Stimulated activated CD4-positive, alpha-beta T cell treated with anti-CD3 and anti-CD28 coated beads, Interleukin-12 subunit alpha, Interleukin-12 subunit beta, amount 100 ng/mL, for 24 hours (primary cell): Measurements from ENCODE around the gene NMBR.
A peak's percentile ranks its signal among the peaks of the same experiment; 100 is the strongest.
"Not testable (repeated sequence)": the region's sequence is repeated elsewhere in the genome, so short reads cannot be mapped to it uniquely, and the experiment has no call there.

ENCODE experiments used
- DNase-seq, 2 experiments: peaks; one replicate each; pipeline ENCODE4 v3.0.0-alpha.2; 2020; ENCODE audit warnings: low read depth in 2 of 2

Gene NMBR

DNA sequence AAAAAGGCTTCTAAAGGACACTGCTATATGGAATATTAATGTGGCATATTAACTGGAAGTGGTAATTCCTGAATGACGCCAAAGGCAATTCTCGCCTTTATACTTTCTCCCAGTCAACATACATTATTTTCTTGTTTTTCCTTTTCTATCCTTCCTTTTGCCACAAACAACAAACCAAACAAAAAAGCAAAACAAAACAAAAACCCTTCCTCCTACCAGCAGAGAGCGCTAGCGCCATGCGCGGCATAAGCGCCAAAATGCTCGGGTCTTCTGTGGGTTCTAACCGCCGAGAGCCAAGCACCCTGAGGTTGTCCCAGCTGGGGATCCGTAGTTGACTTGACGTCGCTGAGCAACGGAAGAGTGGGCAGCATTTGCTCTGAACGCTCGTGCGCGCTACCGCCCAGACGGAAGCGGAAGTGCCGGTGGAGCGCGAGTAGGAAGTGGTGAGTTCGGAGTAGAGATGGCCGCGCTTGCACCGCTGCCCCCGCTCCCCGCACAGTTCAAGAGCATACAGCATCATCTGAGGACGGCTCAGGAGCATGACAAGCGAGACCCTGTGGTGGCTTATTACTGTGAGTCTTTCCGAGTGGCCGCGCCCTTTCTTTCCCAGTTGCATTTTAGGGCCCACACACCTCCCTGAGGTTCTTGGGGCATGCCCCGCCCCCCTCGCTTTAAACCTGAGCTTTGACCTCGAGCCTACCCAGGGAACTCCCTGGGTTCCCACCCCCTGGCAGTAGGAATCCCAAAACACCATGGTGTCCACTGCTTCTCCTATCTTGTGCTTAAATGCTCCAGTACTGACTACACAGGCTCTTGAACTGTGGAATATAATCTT, at the start of gene NMBR, which contains the start of gene VTA1:
Gene NMBR (minus strand): TSS at position 295 of the 835 bp plus-strand sequence. CDS start 58,464 bp downstream, outside the sequence.
Gene VTA1 (plus strand): TSS at position 436 of the 835 bp plus-strand sequence. CDS start 25 bp downstream, at position 461.
- peak; percentile 94 for DNase-seq

- no peak for DNase-seq
Observed at GRCh38 chr6:142195862-142196541, 49.1 kb upstream of the NMBR start.

- no peak for DNase-seq
Observed at GRCh38 chr6:142193621-142194020, 46.7 kb upstream of the NMBR start.

DNA sequence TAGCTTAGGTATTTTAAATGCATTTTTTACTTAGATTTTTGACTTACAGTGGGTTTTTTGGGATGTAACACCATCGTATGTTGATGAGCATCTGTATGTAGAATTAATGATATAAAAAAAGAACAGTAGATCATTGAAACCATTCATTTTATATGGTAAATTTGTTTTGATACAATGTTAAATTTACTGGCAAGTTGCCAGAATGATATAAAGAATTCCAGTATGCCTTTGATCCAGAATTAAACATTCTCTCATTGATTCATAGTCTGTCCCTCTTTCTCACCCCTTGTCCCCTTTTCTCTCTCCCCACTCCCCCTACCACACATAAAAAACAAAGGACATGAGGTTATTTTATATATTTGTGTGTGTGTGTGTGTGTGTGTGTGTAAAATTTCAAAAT, 45.4 kb upstream of the NMBR start:
- no peak for DNase-seq

DNA sequence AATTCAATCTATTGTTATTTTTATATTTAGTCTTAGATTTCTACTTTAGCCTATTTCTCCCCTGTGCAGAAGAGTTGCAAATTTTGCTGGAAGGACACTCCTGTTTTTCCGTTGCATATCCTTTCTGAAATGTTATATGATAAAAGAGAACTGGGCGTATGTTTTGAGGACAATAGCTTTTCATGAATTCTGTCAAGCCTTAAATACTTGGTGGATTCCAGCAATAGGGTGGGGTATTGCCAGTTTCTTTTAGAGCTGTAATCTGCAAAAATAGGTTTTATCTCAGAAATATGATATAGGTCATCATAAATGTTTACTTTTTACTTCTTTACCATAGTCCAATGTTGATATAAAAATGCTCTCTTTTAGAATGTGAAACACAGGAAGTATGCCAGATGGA, 42.1 kb upstream of the NMBR start:
- DNase-seq = no peak

- not testable (repeated sequence) for DNase-seq
Observed at GRCh38 chr6:142188341-142188740, 41.4 kb upstream of the NMBR start.

GRCh38 chr6:142187209-142187608, 40.3 kb upstream of the NMBR start:
- DNase-seq = no peak

GRCh38 chr6:142185641-142186040, 38.7 kb upstream of the NMBR start:
- DNase-seq = no peak

DNA sequence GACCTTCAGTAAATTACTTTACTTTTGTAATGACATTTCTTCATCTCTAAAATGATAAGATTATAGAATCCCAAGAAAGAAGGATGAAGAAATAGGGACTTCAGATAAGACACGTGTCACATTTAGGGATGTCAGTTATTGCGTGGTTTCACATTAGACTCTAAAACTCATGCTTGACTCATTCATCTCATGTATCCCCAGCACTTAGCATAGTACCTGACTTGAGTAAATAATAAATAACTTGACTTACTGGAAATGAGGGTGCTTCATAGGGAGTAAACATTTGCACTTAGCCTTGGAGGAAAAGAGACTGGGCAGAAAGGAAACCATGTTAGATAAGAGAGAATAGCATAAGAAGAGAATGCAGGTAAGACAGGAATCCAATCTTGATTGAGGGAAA, 37.4 kb upstream of the NMBR start:
- DNase-seq = no peak

DNA sequence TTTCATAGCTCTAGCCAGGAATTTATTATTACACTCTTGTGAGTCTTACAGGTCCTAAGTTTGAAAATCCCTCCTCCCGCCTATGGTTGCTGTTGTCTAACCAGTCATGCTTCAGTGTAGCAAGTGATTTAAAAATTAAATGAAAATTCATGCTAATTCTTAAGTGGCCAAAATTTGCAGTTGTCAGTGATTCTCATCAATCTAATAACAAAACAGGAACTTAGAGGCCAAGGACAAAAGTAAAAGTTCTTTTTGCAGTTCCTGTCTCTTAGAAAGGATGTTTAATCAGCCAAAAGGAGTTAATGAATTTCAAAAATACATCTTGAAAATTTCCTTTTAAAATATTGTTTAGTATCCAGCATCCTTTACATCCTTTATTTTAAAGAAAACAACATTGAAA, 36.4 kb upstream of the NMBR start:
- no peak for DNase-seq

DNA sequence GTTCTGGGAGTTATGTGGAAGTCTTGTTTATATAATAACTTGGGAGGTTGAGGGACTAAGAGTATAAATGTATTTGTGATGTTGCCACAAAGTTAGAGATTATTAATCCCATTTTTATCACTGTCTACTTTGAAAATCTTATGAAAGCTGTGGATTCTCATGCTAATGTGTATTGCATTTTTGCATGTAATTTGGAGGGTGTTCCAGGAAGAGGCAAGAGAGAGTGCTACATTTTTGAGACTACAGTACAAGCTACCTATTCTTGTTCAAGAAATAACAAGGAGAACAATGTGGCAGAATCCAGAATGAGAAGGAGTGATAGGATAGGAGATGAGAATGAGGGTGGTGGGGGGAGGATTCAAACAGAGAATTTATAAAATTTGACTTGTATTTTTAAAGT, 35.1 kb upstream of the NMBR start:
- DNase-seq = no peak

GRCh38 chr6:142178129-142178528, 31.2 kb upstream of the NMBR start:
- no peak for DNase-seq

GRCh38 chr6:142174703-142175102, 27.8 kb upstream of the NMBR start:
- no peak for DNase-seq

- no peak for DNase-seq
Observed at GRCh38 chr6:142173980-142174379, 27.1 kb upstream of the NMBR start.

DNA sequence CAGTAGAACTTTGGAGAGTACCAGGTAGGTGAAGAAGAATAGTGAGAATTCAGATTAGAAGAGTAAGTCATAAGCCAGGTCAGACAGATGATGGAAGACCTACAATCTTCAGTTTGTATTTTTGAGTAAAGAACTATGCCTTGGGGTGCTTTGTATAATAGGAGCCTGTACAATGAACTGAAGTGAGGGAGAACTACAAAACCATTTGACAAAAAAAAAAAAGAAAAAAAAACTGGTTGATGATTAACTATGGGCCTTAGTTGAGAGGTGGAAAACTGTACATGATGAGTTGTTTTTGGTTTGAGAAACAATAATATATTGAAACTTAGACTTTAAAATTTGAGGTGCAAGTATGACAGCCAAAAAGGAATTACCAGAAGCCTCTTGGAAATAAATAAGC, 25.8 kb upstream of the NMBR start:
- DNase-seq = no peak

- DNase-seq = no peak
Observed at GRCh38 chr6:142171351-142171750, 24.4 kb upstream of the NMBR start.

DNA sequence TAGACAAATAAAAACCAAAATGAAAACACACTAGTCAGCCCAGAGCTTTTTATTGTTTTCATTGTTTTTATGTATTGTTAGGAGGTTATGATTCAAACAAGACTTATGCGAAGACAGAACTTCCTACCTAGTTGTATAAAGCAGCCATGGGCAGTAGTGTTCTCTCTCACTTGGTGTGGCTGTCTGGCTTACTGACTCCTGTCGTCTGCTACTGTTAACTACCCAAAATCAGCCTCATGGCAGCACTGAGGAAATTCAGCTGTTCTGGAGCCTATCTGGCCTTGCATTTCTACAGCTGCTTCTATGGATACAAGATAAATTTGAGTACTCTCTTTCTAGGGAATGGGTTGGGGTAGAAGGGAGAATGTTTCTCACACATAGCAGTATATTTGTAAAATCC, 20.6 kb upstream of the NMBR start:
- DNase-seq = no peak

DNA sequence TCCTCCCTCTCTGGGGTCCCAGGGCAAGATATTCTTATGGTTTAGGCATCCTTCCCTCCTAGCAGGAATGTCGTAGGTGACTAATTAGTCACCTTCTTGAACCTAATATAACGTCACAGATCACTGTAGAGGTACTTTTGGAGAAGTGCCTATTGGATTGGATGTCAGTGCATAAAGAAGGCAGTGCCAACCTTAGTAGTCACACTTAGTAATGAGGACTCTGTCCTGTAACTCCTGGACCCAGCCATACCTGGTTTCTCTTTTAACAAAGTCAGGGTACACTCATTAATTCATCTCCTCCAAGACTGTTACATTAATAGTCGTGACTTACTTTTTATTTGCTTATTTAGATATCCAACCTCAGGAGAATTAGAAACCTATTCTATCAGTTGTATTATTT, 20.1 kb upstream of the NMBR start:
- DNase-seq = no peak

GRCh38 chr6:142165227-142165626, 18.3 kb upstream of the NMBR start:
- no peak for DNase-seq

DNA sequence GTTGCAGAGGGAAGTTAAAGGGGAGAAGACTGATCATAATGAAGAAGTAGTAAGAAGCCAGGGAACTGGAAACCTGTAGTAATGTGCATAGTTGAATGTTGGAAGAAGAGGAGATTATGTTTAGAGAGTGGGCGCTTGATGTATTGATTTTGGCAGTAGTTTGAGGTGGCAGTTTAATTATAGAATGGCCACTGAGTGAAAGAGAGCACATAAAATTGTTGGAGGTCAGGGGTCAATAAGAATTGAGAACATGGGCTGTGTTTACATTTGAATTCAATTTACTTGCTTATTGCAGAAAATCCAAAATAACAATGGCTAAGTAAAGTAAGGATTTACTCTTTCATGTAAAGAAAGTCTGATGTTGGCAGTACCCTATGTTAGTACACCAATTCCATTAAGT, 15.9 kb upstream of the NMBR start:
- DNase-seq = no peak

DNA sequence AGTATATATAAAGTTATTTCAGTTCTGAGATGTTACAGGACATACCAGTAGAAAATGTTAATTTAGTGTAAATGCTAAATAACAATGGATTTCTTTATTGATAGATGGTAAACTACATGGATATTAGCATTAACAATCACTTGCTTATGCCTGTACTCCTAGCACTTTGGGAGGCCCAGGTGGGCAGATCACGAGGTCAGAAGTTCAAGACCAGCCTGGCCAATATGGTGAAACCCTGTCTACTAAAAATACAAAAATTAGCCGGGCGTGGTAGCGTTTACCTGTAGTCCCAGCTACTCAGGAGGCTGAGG, 9.8 kb upstream of the NMBR start:
- DNase-seq = not testable (repeated sequence)

DNA sequence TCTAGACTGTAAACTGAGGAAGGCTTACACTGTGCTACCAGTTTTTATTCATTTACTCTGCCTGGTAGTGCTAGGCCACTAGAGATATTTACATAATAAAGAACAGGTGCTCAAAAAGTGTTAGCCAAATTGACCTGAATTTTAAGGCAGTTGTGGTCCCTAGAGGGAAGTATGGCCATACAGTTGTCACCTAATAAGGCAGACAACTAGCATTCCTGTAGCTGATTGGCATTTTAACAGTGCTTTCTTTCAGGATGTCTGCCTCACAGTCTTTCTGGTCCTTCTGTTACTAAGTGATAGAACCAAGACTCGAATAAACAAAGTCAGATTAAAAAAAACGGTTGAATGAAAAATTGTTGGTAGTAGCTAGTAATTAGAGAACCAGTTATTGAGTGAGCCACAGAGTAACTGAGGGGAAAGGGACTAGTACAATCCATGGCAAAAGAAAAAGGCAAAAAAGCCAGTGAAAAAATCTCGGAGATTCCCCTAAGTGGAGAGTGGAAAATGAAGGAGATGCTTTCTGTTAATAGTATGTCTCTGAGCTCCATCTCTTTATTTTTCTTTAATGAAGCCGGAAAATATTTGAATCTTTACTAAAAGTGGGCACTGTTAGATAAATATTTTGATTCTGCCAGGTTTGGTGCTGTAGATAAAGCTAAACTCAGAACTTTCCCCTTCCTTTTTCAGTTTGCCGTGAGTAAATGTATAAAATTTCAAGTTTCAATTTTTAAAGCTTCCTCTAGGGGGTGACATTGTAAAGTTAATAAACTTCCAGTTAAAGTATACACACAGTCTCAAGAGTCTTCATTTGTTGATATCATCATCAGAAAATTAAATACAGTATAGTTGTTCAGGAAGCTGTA, 9.2 kb upstream of the NMBR start:
- no peak for DNase-seq
